ENCODE measurements around the gene C10orf71. TPM values are rescaled to one million over a fixed set of nuclear protein-coding genes. Genes with fewer than 3 reads are reported as not detected.

The C10orf71 gene
- total RNA-seq, 1 donor: not detected

DNA sequence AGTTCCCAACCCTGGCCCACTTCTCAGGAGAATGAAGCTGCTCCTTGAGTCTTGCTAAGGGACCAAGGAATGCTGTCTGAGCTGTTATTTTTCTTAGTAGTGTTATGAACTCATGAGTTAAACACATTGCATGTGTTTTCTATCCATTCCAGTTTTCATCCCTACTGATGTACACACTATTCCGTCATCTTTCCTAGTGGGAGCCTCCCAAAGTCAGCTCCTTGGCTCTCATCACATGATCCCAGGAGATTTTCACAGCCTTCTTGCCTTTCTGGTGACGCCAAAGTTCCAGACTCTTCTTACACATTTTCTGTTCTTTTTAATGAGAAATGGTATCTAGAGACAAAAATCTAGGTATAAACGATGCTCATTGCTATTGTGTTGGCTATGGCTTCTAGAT is 8.4 kb upstream of the C10orf71 start:
- DNase-seq (ENCODE audit: low read depth in 2 of 3, low spot score in 2 of 3): no peak

DNA sequence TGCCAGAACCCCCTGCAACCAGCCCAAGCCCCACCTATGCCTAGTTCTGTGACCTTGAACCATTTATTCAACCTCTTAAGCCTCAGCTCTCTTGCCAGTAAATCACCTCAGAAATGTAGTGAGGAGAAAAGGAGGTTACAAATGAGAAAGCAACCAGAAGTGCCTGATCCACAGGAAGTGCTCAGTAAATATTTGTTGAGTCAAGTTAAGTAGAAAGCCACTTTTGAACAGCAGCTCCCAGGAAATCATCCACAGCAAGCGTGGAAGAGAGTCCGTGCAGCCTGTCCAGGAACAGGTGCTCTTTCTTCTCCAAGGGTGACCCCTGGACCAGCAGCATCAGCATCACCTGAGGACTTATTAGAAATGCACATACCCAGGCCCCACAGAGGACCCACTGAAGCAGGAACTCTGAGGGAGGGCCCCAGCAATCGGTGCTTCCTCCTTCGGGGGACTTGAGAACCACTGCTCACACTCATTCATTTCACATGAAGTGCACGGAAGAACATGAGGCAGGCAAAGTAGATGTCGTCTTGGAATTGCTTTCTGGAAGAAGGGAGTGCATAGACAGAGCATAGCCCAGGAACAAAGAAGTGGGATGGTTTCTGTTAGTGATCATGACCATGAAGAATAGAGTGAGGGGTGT is 6.3 kb upstream of the C10orf71 start:
- DNase-seq (ENCODE audit: low read depth in 2 of 3, low spot score in 2 of 3): no peak

DNA sequence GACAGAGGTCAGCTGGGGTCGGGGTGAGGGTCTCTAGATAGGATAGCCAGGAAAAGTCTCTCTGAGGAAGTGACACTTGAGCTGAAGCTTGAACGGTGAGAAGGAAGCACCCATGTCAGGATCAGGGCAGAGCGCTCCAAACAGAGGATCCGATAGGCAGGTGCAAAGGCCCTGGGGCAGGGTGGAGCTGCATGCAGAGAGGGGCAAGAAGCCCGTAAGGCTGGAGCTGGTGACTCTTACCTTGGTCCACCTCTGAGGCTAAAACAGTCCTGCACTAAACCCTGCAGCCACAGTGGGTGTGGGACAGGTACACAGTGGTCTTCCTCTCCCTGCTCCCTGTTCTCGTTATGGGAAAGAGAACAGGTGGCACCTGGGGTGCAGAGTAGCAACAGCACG is 5.8 kb upstream of the C10orf71 start:
- DNase-seq (ENCODE audit: low read depth in 2 of 3, low spot score in 2 of 3): no peak

DNA sequence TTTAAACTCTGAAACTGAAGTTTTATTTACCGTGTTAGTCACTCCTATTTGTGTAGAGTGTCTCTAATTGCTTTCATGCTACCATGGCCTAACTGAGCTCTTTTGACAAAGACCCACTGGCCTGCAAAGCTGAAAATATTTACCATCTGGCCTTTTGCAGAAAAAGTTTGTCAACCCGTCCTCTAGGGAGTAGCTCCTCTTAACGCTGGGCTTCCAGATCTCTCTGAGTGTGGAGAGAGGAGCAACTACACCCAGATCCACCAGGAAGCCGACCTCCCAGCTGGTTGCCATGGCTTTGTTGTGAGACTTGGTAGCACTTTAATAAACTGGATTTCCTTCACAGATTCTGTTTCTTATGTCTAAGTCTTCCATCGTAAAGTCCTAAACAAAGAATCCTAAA is 4.2 kb upstream of the C10orf71 start:
- DNase-seq (ENCODE audit: low read depth in 2 of 3, low spot score in 2 of 3): no peak

DNA sequence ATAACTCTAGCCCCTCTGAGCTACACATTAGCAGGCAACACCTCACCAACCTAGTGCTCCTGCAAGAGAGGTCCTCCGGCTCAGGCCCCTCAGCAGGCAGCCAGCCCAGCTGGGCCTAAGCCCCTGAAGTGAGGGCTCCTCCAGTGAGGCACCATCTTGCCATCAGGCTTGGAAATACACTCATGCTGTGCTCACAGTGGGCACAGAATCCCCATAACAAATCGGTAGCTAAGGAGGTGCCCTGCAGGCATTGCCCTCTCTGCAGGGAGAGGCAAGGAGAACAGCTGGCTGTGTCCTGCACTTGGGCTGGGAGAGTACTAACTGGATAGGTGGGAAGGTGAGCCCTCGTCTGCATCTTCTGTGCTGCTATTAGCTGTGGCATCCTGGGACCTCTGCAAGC is 3.7 kb upstream of the C10orf71 start:
- no peak for DNase-seq (ENCODE audit: low read depth in 2 of 3, low spot score in 2 of 3)

DNA sequence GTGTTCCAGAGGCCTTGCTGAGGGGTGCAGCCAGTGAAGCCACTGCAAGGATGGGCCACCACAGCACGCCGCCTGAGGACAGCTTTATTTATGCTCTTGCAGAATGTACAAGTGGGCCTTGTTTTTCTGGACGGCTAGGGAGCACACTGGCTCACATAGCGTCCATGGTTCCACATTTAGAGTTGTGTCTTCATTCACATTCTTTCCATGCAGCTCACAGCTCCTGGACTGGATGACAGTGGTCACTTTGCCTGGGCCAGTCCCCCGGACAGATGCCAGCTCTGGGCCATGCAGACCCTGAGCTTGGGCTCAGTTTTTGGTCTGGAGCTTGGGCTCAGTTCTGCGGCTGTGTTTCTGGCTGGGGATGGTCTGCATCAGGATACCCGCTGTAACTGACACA is 2.6 kb upstream of the C10orf71 start:
- DNase-seq (ENCODE audit: low read depth in 2 of 3, low spot score in 2 of 3): no peak

GRCh38 chr10:49296836-49297235 is 2.1 kb upstream of the C10orf71 start:
- DNase-seq (ENCODE audit: low read depth in 2 of 3, low spot score in 2 of 3): no peak

GRCh38 chr10:49297818-49298670 is 926 bp upstream of the C10orf71 start:
- DNase-seq (ENCODE audit: low read depth in 2 of 3, low spot score in 2 of 3): no peak

DNA sequence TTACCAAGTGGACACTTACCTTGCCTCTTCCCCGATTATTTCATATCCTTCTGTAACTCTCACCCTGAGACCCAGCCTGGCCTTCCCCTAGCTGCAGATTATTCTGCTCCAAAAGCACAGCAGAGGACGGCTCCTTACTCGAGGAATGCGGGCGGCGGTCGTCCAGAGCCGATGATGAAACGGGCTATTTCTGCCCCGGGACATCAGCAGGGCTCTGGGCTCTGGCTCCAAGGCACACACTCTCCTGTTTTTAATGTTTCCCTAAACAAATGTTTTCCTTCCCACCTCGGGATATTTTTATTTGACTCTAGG is 343 bp upstream of the C10orf71 start:
- no peak for DNase-seq (ENCODE audit: low read depth in 2 of 3, low spot score in 2 of 3)

DNA sequence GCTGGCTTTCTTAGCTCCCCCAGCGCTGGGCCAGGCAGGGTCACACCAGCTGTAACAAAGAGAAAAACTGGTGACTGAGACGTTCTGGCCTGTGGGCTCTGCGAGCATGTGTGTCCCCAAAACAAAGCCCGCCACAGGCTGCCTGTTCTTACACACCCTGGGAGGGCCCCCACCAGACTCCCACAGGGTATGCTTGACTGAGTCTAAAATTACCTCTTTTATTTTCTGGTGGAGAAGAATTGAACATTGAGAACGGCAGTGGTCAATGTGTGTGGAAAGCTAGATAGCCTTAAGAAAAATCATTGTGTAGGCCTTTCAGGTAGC is 808 bp downstream of the C10orf71 start:
- DNase-seq (ENCODE audit: low read depth in 2 of 3, low spot score in 2 of 3): no peak

- DNase-seq (ENCODE audit: low read depth in 2 of 3, low spot score in 2 of 3): peak in 2 of 3 donors; percentile 21 to 66
Measured at GRCh38 chr10:49300140-49300974, 1.4 kb downstream of the C10orf71 start.

GRCh38 chr10:49301302-49301701 is 2.3 kb downstream of the C10orf71 start:
- DNase-seq (ENCODE audit: low read depth in 2 of 3, low spot score in 2 of 3): no peak

DNA sequence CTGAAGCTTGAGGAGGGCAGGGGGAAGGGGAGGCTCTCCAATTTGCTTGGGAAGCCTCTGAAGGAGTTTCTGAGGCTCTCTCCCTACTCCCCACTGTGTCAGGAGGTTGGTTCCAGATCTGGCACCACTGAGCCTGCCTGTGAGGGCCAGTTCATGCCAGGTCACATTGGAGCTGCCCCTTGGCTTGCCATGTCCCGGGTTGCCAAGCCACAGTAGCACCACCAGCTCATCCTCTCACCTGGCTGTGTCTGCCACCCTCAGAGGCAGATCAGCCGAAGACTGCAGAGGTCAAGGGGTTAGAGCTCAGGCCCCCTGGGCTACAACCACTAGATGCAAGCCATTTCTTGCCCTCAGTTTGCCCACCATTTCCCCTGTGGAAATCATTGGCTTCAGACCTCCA is 3.1 kb downstream of the C10orf71 start:
- no peak for DNase-seq (ENCODE audit: low read depth in 2 of 3, low spot score in 2 of 3)

DNA sequence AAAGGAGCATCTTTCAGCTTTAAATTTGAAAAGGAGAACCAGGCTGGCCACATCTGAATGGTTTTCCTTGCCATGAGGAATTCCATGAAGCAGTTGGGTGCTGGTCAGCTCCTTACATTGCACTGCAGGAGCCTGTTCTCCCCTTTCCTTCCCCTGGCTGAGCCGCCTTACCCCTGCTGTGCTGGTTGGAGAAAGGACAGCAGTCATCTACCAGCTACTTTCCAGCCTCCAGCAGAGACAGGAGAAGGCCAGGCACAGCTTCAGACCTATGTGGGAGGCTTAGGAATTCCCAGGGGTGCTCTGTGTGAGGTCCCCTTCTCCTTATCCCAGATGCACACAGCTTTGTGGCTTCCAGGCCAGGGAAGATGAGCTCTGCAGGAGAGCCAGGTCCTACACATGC is 4.7 kb downstream of the C10orf71 start:
- no peak for DNase-seq (ENCODE audit: low read depth in 2 of 3, low spot score in 2 of 3)

DNA sequence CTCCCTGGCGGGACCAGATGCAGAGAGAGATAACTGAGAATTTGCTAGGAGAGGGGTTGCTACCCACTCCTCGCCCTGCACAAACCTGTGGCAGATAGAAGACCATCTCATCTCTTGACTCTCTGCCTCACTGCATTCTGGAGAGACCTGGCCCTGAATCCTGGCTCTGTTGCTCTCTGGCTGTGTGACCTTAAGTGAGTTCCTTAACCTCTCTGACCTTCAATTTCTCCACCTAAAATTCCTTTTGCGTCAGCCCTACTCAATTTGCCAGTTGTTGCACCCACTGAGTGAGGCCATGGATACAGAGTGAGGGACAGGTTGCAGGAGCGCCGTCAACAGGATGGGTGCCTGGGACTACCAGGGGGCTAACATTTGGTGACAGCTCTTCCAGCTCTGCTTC is 5.2 kb downstream of the C10orf71 start:
- DNase-seq (ENCODE audit: low read depth in 2 of 3, low spot score in 2 of 3): no peak

DNA sequence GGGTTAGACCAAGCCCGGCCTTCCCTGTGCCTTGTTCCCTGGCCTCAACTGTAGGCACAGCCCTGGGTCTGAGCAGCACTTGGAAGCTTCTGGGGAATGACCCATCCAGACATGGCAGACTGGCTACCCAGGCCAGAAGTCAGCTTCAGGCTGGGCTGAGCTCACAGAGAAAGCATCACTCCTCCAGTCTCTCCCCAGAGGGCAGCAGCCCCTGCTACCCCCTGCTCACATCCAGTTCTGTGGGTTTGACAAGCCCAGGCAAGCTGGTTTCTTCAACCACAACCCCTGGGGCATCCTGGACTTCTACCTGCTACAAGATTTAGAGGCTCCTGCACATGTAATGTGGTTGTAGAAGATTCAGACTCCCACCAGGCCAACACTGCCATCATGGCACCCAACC is 9.0 kb downstream of the C10orf71 start:
- DNase-seq (ENCODE audit: low read depth in 2 of 3, low spot score in 2 of 3): no peak

GRCh38 chr10:49308881-49309280 is 9.9 kb downstream of the C10orf71 start:
- no peak for DNase-seq (ENCODE audit: low read depth in 2 of 3, low spot score in 2 of 3)

DNA sequence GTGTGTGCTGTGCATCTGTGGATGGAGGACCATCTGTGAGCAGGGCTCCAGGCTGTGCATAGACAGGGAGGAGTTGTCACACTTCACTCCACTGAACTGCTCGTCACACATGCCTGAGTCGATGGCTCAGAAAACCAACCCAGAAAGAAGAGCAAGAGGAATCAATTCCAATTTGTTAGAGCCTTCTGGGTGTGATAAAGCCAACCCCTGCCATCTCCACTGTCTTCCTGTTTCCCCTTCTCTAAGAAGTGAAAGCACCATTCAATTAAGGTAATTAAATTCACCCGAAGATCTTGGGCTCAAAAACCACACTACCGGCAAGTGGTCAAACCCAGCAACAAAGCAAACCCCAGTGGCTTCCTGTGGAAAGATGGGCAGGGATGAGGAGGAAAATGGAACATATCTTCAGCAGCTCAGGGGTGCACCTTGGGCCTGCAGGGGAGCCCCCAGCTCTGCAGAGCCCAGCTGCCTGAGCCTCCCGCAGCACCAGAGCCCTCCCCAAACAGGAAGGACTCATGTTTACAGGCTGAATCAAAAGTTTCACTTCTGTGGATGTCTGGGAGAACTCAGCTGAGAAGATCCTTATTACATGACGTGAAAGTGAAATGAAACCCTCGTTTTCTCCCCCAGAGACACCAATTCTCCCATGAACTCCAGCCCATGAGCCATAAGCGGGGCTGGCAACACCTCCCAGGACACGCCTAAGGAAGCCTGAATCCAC is 10.9 kb downstream of the C10orf71 start:
- DNase-seq (ENCODE audit: low read depth in 2 of 3, low spot score in 2 of 3): peak in 2 of 3 donors; percentile 32 to 66

GRCh38 chr10:49310460-49310859 is 11.5 kb downstream of the C10orf71 start:
- DNase-seq (ENCODE audit: low read depth in 2 of 3, low spot score in 2 of 3): peak in 1 of 3 donors; percentile 14

GRCh38 chr10:49310901-49311554 is 12.1 kb downstream of the C10orf71 start:
- DNase-seq (ENCODE audit: low read depth in 2 of 3, low spot score in 2 of 3): no peak
